Transverse colon (tissue), 4 donors: ENCODE results near the gene PCGF1.

Experiments
- EP300 ChIP-seq: sonication (generic); formaldehyde crosslinking; IDR thresholded peaks from one replicate; pipeline ENCODE4 v1.6.1; 2017; ENCODE audit warnings: antibody characterized with exemption, low read depth
- POLR2AphosphoS5 ChIP-seq, 3 donors: sonication (generic); formaldehyde crosslinking; IDR thresholded peaks; one replicate each; pipeline ENCODE4 v1.6.1; 2016; ENCODE audit warnings: antibody characterized with exemption in 3 of 3
- TF ChIP-seq, protein P1 (sequence below), 5 experiments: fragments of 200-600 bp in 3 of 5; fragments of 450-650 bp in 2 of 5; sonication (generic) in 3 of 5; IDR thresholded peaks; 1 replicate in 2 of 5; 2 replicates in 3 of 5; pipeline ENCODE4 v1.5.1; 2016 to 2017; ENCODE audit warnings: antibody characterized with exemption in 5 of 5, inconsistent platforms in 3 of 5, mild to moderate bottlenecking in 2 of 5, moderate library complexity in 1 of 5

- TF ChIP-seq EP300 (no peak), POLR2AphosphoS5 (IDR thresholded peaks at IDR 0.05) (peak; percentile 70 to 99 (median 97))
- TF ChIP-seq, protein P1, sequence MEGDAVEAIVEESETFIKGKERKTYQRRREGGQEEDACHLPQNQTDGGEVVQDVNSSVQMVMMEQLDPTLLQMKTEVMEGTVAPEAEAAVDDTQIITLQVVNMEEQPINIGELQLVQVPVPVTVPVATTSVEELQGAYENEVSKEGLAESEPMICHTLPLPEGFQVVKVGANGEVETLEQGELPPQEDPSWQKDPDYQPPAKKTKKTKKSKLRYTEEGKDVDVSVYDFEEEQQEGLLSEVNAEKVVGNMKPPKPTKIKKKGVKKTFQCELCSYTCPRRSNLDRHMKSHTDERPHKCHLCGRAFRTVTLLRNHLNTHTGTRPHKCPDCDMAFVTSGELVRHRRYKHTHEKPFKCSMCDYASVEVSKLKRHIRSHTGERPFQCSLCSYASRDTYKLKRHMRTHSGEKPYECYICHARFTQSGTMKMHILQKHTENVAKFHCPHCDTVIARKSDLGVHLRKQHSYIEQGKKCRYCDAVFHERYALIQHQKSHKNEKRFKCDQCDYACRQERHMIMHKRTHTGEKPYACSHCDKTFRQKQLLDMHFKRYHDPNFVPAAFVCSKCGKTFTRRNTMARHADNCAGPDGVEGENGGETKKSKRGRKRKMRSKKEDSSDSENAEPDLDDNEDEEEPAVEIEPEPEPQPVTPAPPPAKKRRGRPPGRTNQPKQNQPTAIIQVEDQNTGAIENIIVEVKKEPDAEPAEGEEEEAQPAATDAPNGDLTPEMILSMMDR (IDR thresholded peaks at IDR 0.05), result peak in 1 of 5 experiments; percentile 20
Measured at GRCh38 chr2:74472086-74472944, 35.2 kb downstream of the PCGF1 start, which contains the start of gene MRPL53.
